ENCODE data around the gene ITGA1. TPM values are rescaled to one million over a fixed set of nuclear protein-coding genes. Genes with fewer than 3 reads are reported as not detected.

ITGA1 gene
- total RNA-seq, 4 donors from 2014 or later = 219 to 326 (median 240) TPM

- H3K4me1 ChIP-seq = peaks cover 8 to 75% (median 16%) of the 10 kb centered on the region in 3 donors
- TF ChIP-seq POLR2A (IDR thresholded peaks at IDR 0.05) (no peak), POLR2AphosphoS5 (IDR thresholded peaks at IDR 0.05) (no peak), CTCF (IDR thresholded peaks at IDR 0.05) (no peak), EP300 (IDR thresholded peaks at IDR 0.05) (no peak)
- ATAC-seq = no peak
- H3K27me3 ChIP-seq = no peaks in the 10 kb centered on the region
- no peaks in the 10 kb centered on the region for H3K9me3 ChIP-seq
- peak overlapping the region in 3 of 4 donors; percentile 15 to 35 (median 29) for H3K27ac ChIP-seq
- 88 to 100% methylated on average over 1 to 2 of the region's 2 CpGs for WGBS, 2 donors (ENCODE audit: low coverage in 1 of 2)
- no peaks in the 10 kb centered on the region for H3K36me3 ChIP-seq
- no peak overlapping the region for H3K4me3 ChIP-seq
Observed at GRCh38 chr5:52825826-52826225, 38.1 kb downstream of the ITGA1 start.

GRCh38 chr5:52827815-52828214 is 40.1 kb downstream of the ITGA1 start:
- WGBS, 2 donors (ENCODE audit: low coverage in 1 of 2) = 94 to 100% methylated on average over 1 of the region's 1 CpG
- Histone ChIP-seq H3K27me3 (no peaks in the 10 kb centered on the region), H3K4me3 (no peak overlapping the region), H3K36me3 (no peaks in the 10 kb centered on the region), H3K4me1 (peaks cover 5 to 72% (median 8%) of the 10 kb centered on the region in 3 donors), H3K27ac (no peak overlapping the region), H3K9me3 (no peaks in the 10 kb centered on the region)
- no peak for ATAC-seq
- no peak for TF ChIP-seq CTCF (IDR thresholded peaks at IDR 0.05)
- TF ChIP-seq POLR2A (IDR thresholded peaks at IDR 0.05) = no peak
- no peak for TF ChIP-seq EP300 (IDR thresholded peaks at IDR 0.05)
- no peak for TF ChIP-seq POLR2AphosphoS5 (IDR thresholded peaks at IDR 0.05)

- Histone ChIP-seq H3K27ac (peak overlapping the region in 2 of 4 donors; percentile 15 to 50), H3K36me3 (no peaks in the 10 kb centered on the region), H3K4me1 (peaks cover 3 to 68% (median 6%) of the 10 kb centered on the region in 3 donors), H3K4me3 (no peak overlapping the region), H3K9me3 (no peaks in the 10 kb centered on the region), H3K27me3 (no peaks in the 10 kb centered on the region)
- TF ChIP-seq EP300 (IDR thresholded peaks at IDR 0.05) (no peak), POLR2AphosphoS5 (IDR thresholded peaks at IDR 0.05) (no peak), CTCF (IDR thresholded peaks at IDR 0.05) (no peak), POLR2A (IDR thresholded peaks at IDR 0.05) (no peak)
- no peak for ATAC-seq
Observed at GRCh38 chr5:52829664-52830063, 41.9 kb downstream of the ITGA1 start.

GRCh38 chr5:52830650-52831049 is 42.9 kb downstream of the ITGA1 start:
- no peak overlapping the region for H3K4me3 ChIP-seq
- H3K27me3 ChIP-seq = no peaks in the 10 kb centered on the region
- peaks cover 3 to 58% (median 6%) of the 10 kb centered on the region in 3 donors for H3K4me1 ChIP-seq
- H3K27ac ChIP-seq = peak overlapping the region in 3 of 4 donors; percentile 15 to 59 (median 50)
- TF ChIP-seq CTCF (IDR thresholded peaks at IDR 0.05) (no peak), POLR2A (IDR thresholded peaks at IDR 0.05) (no peak), POLR2AphosphoS5 (IDR thresholded peaks at IDR 0.05) (no peak), EP300 (IDR thresholded peaks at IDR 0.05) (no peak)
- 50 to 53% methylated on average over 1 to 2 of the region's 2 CpGs for WGBS, 2 donors (ENCODE audit: low coverage in 1 of 2)
- no peaks in the 10 kb centered on the region for H3K36me3 ChIP-seq
- H3K9me3 ChIP-seq = no peaks in the 10 kb centered on the region
- ATAC-seq = no peak

- peak overlapping the region in 2 of 4 donors; percentile 11 to 45 for H3K27ac ChIP-seq
- no peaks in the 10 kb centered on the region for H3K9me3 ChIP-seq
- H3K27me3 ChIP-seq = no peaks in the 10 kb centered on the region
- ATAC-seq = no peak
- H3K4me1 ChIP-seq = peaks cover 3 to 60% (median 3%) of the 10 kb centered on the region in 3 donors
- H3K36me3 ChIP-seq = no peaks in the 10 kb centered on the region
- no peak for TF ChIP-seq POLR2AphosphoS5 (IDR thresholded peaks at IDR 0.05)
- TF ChIP-seq CTCF (IDR thresholded peaks at IDR 0.05) = no peak
- TF ChIP-seq POLR2A (IDR thresholded peaks at IDR 0.05) = no peak
- no peak for TF ChIP-seq EP300 (IDR thresholded peaks at IDR 0.05)
- 64 to 90% methylated on average over 1 of the region's 2 CpGs for WGBS, 2 donors (ENCODE audit: low coverage in 1 of 2)
- H3K4me3 ChIP-seq = no peak overlapping the region
Observed at GRCh38 chr5:52831786-52832511, 44.2 kb downstream of the ITGA1 start.
